NCI-H226 (cell line): ENCODE measurements around the gene NRL.
"Not testable (repeated sequence)": the region's sequence is repeated elsewhere in the genome, so short reads cannot be mapped to it uniquely, and the experiment has no call there.

ENCODE experiments used
- DNase-seq: peaks from one replicate; pipeline ENCODE4 v3.0.0-alpha.2; 2015

The NRL gene

GRCh38 chr14:24123424-24124417 is 9.0 kb upstream of the NRL start:
- DNase-seq, result no peak

GRCh38 chr14:24122898-24123297 is 8.1 kb upstream of the NRL start:
- DNase-seq, result no peak

DNA sequence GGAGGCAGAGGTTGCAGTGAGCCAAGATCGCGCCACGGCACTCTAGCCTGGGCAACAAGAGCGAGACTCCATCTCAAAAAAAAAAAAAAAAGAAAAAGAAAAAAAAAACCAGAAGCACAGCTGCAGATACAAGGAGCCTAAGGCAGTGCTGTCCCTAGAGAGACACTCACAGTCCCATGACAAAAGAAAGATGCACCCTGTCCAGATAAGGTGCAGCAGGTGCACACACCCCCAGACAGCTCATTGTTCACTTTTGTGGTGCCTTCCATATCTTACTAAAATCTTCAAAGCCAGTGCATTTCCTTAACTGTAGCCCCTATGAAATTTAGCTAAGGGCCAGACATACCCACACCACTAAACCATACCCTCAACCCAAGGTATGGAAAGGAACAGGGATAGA is 7.7 kb upstream of the NRL start:
- DNase-seq, result no peak

- DNase-seq, result no peak
These were observed 6.5 kb upstream of the NRL start for GRCh38 chr14:24121210-24121609.

DNA sequence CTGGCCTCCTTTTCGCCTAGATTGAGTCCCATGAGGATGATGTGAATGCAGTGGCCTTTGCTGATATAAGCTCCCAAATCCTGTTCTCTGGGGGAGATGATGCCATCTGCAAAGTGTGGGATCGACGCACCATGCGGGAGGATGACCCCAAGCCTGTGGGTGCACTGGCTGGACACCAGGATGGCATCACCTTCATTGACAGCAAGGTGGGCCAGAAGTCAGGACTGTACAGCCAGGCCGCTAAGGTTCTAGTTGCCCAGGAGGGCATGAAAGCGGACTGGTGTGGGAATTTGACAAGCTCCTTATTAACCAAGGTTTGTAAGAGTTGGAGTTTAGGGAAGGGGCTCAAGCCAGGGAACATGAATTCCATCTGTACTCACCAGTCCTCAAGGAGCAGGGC is 4.9 kb upstream of the NRL start:
- DNase-seq, result no peak

- no peak for DNase-seq
These were observed 2.4 kb upstream of the NRL start for GRCh38 chr14:24117179-24117578.

DNA sequence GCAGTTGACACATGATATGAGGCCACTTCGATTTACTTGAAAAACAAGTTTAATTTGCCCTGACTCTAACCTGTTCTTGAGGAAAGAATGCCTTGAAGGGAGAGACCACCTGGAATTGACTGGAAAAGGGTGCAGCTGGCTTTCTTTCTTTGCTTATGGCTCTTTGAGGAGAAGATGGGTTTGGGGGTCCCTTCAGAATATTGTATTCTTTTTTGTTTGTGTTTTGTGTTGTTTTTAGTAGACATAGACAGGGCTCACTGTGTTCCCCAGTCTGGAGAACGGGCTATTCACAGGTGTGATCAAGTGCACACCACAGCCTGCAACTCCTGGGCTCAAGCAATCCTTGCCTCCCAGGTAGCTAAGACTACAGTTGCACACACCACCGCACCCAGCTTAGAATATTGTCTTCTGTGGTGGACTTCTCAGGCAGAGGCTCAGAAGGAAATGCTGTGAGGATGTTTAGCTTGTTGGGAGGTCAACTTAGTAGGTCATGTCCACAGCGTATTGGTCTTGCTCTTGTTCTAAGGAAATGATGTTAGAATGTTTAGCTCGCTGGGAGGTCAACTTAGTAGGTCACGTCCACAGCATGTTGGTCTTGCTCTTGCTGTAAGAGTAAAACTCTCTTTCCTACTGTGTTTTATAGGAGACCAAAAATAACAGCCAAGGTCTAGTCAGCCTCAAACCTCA is 1.5 kb upstream of the NRL start:
- DNase-seq, result no peak

DNA sequence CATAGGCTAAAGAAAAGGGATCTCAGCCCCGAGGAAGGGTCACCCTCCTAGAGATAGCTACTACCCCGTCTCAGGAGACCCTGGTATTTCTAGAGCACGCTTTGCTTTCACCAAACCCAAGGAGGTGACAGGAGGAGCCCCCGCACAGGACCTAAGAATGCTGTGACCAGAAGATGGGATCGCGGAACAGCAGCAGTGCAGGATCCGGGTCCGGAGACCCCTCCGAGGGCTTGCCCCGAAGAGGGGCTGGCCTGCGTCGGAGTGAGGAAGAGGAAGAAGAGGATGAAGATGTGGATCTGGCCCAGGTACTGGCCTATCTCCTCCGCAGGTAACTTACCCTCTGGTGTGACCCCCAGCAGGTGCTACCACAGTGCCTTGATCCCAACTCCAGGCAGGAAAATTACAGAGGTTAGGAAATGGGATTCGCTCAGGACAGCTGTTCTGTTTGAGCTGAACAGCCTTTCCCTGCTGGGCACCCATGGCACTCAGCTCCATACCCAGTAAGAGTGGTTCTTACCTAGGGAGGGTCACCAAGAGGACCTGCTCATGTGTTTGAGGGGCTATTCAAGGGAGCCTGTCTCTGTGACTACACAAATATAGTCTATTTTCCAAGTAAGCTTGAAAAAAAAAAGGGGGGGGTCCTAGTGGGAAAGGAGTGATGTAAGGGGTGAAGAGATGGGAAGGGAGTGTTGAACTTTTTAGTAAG is 826 bp upstream of the NRL start:
- no peak for DNase-seq

DNA sequence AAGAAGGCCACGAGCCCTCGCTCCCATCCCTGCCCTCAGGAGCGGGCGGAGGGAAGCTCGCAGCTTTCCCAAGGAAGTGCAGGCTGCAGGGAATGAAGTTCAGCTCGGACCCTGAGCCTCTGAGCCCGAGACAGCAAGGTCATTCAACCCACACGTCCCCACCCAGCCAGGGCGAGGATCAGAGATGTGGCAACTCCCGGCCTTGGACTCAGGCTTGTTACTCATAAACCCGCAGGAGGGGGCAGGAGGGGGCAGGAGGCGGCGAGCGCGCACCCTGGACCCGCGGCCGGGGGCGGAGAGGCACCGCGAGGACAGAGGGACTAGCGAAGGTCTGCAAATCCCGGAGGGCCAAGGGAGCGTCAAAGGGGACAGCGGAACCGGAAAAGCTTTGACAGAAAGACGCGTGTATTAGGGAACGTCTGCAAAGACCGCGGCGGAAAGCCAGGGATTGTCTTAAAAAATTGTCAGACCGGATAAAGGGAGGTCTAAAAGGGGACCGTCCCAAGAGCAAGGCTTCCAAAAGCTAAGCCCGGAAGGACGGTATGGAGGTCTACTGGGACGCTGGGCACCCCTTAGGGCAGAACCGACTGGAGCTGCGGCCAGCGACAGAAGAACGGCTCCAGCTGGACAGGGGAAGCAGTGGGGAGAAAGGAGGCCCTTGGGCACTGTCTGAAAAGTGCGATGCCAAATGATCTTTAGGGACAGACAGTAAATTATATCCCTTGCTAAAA is 783 bp downstream of the NRL start:
- DNase-seq, result peak; percentile 80

DNA sequence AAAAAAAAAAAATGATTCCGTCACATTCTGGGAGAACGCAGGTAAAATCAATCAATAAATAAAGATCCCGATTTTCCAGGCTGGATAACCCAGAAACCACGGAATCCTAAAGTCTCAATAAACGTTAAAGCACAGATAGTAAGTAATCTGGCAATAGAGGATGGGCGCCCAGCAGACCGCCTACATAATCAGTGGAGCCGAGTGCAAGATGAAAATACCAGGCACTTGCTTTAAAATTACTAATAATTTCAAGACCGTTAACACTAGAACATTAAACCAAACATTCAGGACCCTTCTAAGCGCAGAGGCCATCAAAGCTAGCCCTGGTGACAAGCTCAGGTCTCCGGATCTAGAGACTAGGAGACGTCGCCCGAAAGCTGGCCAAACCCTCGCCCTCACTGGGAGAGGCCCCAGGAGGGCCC is 1.4 kb downstream of the NRL start:
- no peak for DNase-seq

DNA sequence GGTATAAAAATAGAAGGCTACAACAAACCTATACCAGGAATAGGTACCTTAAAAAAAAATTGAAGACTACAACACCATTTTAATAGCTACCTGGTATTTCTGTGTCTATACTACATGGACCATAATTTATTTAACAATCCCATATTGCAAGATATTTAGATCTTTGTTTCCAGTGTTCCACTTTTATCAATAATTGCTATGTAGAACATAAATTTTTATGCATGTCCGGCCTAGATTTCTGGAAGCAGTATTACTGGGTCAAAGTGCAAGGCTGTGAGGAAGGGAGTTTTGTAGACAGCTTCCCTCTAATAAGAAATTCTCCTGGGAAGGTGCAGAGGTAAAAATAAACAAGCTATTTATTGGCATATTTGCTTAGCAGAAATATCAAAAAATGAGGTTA is 4.2 kb downstream of the NRL start:
- no peak for DNase-seq

- no peak for DNase-seq
These were observed 4.7 kb downstream of the NRL start for GRCh38 chr14:24110060-24110459.

GRCh38 chr14:24108336-24108874 is 6.3 kb downstream of the NRL start:
- DNase-seq, result no peak

DNA sequence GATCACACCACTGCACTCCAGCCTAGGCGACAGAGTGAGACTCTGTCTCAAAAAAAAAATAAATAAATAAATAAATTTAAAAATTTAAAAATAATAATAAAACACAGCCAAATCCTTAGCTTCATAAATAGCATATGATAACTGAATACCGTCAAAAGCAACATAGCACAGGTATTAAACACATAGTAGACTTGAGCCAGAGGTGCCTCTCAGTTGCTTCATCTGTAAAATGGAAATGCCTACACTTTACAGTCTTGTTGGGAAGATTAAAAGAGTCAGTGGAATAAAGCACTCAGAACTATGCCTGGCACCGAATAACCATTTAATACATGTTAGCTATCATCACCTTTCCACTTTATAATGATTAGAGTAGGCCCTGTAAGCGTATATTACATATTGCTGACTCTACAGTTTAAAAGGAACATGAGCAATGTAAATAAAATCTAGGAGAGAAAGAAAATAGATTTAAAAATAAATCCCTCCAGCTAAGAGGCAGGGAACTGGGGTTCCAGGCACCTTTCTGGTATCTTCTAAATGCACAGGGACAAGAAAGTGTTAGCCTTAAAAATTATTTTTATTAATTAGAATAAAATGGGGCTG is 8.0 kb downstream of the NRL start:
- DNase-seq, result no peak

DNA sequence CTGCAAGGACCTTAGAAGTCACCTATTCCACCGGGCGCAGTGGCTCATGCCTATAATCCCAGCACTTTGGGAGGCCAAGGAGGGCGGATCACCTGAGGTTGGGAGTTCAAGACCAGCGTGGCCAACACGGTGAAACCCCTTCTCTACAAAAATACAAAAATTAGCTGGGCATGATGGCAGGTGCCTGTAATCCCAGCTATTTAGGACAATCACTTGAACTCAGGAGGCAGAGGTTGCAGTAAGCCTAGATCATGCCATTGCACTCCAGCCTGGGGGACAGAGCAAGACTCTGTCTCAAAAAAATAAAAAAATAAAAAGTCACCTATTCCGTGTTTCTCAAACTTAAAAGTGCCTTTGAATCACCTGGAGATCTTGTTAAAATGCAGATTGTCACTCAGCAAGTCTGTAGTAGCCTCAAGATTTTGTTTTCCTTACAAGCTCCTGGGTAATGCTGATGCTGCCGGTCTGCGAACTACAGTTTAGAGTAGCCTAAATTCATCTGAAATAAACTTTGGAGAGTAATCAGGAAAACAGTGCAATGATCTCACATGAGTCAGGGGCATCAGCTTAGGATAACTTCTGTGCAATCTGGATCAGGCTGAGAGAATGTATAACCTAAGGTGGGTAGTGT is 9.0 kb downstream of the NRL start:
- not testable (repeated sequence) for DNase-seq

DNA sequence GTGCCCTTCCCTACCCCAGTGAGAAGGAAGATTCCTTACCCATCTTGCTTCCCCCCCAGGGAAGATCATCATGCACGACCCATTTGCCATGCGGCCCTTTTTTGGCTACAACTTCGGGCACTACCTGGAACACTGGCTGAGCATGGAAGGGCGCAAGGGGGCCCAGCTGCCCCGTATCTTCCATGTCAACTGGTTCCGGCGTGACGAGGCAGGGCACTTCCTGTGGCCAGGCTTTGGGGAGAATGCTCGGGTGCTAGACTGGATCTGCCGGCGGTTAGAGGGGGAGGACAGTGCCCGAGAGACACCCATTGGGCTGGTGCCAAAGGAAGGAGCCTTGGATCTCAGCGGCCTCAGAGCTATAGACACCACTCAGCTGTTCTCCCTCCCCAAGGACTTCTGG is 11.3 kb downstream of the NRL start:
- no peak for DNase-seq

- no peak for DNase-seq
These were observed 12.2 kb downstream of the NRL start for GRCh38 chr14:24102357-24103048.

- DNase-seq, result no peak
These were observed 13.7 kb downstream of the NRL start for GRCh38 chr14:24100982-24101494.

DNA sequence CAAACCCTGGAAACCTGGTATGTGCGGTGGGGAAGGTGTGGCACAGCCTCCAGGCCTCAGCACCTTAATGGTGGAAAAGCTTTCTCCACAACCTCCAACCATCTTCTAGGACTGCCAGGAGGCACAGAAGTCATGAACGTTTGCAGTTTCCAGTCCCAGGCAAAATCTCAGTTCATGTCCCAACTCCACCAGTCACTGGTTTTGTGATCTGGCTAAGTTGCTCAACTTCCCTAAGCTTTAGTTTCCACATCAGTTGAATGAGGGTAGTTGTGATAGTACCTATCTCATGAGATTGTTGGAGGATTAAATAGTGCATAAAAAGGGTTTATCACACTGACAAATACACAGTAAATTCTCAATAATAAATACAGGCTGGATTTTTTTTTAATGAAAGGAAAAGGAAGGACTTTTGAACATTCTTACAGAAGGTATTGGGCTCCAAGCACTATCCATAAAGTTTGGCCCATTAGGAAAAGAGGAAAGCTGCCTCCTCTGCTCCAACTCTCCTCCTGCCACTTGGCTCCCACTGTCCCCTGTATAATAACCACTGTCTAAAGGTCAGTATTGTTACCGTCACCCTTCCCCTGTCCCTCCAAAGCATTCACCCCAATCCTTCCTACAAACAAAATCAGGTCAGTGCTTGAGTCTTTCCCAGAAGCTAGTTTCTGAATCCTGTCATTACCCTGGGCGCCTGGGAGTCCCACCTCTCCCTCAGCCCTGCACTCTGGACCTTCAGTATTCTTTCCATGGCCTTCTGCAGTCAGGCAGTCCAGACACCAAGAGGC is 14.4 kb downstream of the NRL start:
- DNase-seq, result no peak
